GM23338 (cell line): ENCODE data around the gene ZNF239. TPM values are rescaled to one million over a fixed set of nuclear protein-coding genes. Genes with fewer than 3 reads are reported as not detected.

ENCODE experiments used
- ATAC-seq: fragments of 200-7000 bp; cut with Tn5 transposase; 3 replicates; pipeline ENCODE4 v1.9.1; 2020
- DNase-seq: peaks from one replicate; pipeline ENCODE4 v3.0.0-alpha.2; 2015; ENCODE audit warnings: low spot score
- H2AFZ ChIP-seq: fragments of 200-600 bp; sonication (generic); 2 replicates; pipeline ENCODE4 v1.8.0; 2016; ENCODE audit warnings: antibody characterized with exemption, mild to moderate bottlenecking, moderate library complexity
- H3F3A ChIP-seq: fragments of 200-600 bp; sonication (generic); replicated peaks from 2 replicates; pipeline ENCODE4 v1.8.0; 2017; ENCODE audit warnings: antibody characterized with exemption, mixed run types, low read depth
- H3K27ac ChIP-seq: fragments of 200-600 bp; sonication (generic); 2 replicates; pipeline ENCODE4 v1.6.1; 2016; ENCODE audit warnings: low read depth
- H3K27me3 ChIP-seq: fragments of 200-600 bp; sonication (generic); 2 replicates; pipeline ENCODE4 v1.8.0; 2016; ENCODE audit warnings: mild to moderate bottlenecking, mixed run types, moderate library complexity; ENCODE audit not compliant: insufficient read depth
- H3K36me3 ChIP-seq: fragments of 200-600 bp; sonication (generic); 2 replicates; pipeline ENCODE4 v1.8.0; 2016; ENCODE audit warnings: mild to moderate bottlenecking; ENCODE audit not compliant: insufficient read depth
- H3K4me1 ChIP-seq: fragments of 200-600 bp; sonication (generic); 2 replicates; pipeline ENCODE4 v1.8.0; 2016; ENCODE audit warnings: mild to moderate bottlenecking, moderate library complexity; ENCODE audit not compliant: insufficient read depth
- H3K4me2 ChIP-seq: fragments of 200-600 bp; sonication (generic); 2 replicates; pipeline ENCODE4 v1.7.1; 2017; ENCODE audit warnings: mixed run types
- H3K4me3 ChIP-seq: fragments of 200-600 bp; sonication (generic); 2 replicates; pipeline ENCODE4 v1.6.1; 2016; ENCODE audit warnings: mixed run types
- H3K79me2 ChIP-seq: fragments of 200-600 bp; sonication (generic); replicated peaks from 2 replicates; pipeline ENCODE4 v1.8.0; 2017; ENCODE audit warnings: mild to moderate bottlenecking; ENCODE audit not compliant: insufficient read depth
- H3K9me2 ChIP-seq: fragments of 200-600 bp; sonication (generic); 2 replicates; pipeline ENCODE4 v1.8.0; 2017; ENCODE audit not compliant: insufficient read depth
- H4K20me1 ChIP-seq: fragments of 200-600 bp; sonication (generic); replicated peaks from 2 replicates; pipeline ENCODE4 v1.8.0; 2017; ENCODE audit warnings: mild to moderate bottlenecking; ENCODE audit not compliant: insufficient read depth
- H3K27ac Mint-ChIP-seq: 2 replicates; pipeline ENCODE4 v1.8.0; 2020; ENCODE audit warnings: inconsistent platforms, mild to moderate bottlenecking, moderate library complexity, mixed read lengths
- H3K27me3 Mint-ChIP-seq: 3 replicates; pipeline ENCODE4 v1.8.0; 2022; ENCODE audit warnings: low read depth, mild to moderate bottlenecking, moderate library complexity, mixed read lengths, inconsistent platforms; ENCODE audit not compliant: insufficient read depth, poor library complexity
- H3K36me3 Mint-ChIP-seq: 3 replicates; pipeline ENCODE4 v1.8.0; 2021; ENCODE audit warnings: low read depth, mild to moderate bottlenecking, inconsistent platforms, moderate library complexity, mixed read lengths
- H3K4me1 Mint-ChIP-seq: 3 replicates; pipeline ENCODE4 v1.8.0; 2020; ENCODE audit warnings: mild to moderate bottlenecking, inconsistent platforms, mixed read lengths
- H3K4me3 Mint-ChIP-seq: 3 replicates; pipeline ENCODE4 v1.8.0; 2021; ENCODE audit warnings: moderate library complexity, mild to moderate bottlenecking, inconsistent platforms, mixed read lengths
- H3K9me3 Mint-ChIP-seq: 3 replicates; pipeline ENCODE4 v1.8.0; 2020; ENCODE audit warnings: moderate library complexity, mild to moderate bottlenecking, inconsistent platforms, mixed read lengths
- CREB1 ChIP-seq: fragments of 250-450 bp; sonication (Bioruptor Pico); IDR thresholded peaks from 2 replicates; pipeline ENCODE4 v1.5.0; 2020; ENCODE audit warnings: low read depth, mild to moderate bottlenecking, moderate library complexity
- CTCF ChIP-seq, 2 experiments: fragments of 200-600 bp in 1 of 2; sonication (generic) in 1 of 2; conservative IDR thresholded peaks; 2 replicates each; pipeline versions ENCODE4 v1.5.1 to v1.6.1; 2016 to 2017; ENCODE audit warnings: antibody characterized with exemption in 2 of 2, low read depth in 2 of 2, mild to moderate bottlenecking in 2 of 2, moderate library complexity in 1 of 2
- ETS1 ChIP-seq: IDR thresholded peaks from 2 replicates; pipeline ENCODE4 v1.6.1; 2016; ENCODE audit warnings: antibody characterized with exemption
- EZH2 ChIP-seq: fragments of 200-600 bp; sonication (generic); IDR thresholded peaks from one replicate; pipeline ENCODE4 v1.8.0; 2017; ENCODE audit warnings: antibody characterized with exemption, mild to moderate bottlenecking, low read depth; ENCODE audit not compliant: unreplicated experiment
- EZH2phosphoT487 ChIP-seq: fragments of 200-600 bp; sonication (generic); IDR thresholded peaks from one replicate; pipeline ENCODE4 v1.8.1; 2018; ENCODE audit warnings: antibody characterized with exemption; ENCODE audit not compliant: unreplicated experiment
- JUNB ChIP-seq: IDR thresholded peaks from one replicate; pipeline ENCODE4 v1.6.1; 2016; ENCODE audit warnings: antibody characterized with exemption; ENCODE audit not compliant: unreplicated experiment
- NANOG ChIP-seq: IDR thresholded peaks from 2 replicates; pipeline ENCODE4 v1.6.1; 2016; ENCODE audit warnings: antibody characterized with exemption, borderline replicate concordance
- POLR2AphosphoS5 ChIP-seq: IDR thresholded peaks from 2 replicates; pipeline ENCODE4 v1.6.1; 2016; ENCODE audit warnings: antibody characterized with exemption, low read depth
- STAT1 ChIP-seq: IDR thresholded peaks from one replicate; pipeline ENCODE4 v1.6.1; 2016; ENCODE audit warnings: antibody characterized with exemption; ENCODE audit not compliant: unreplicated experiment
- ZNF114 ChIP-seq: fragments of 250-450 bp; sonication (Bioruptor Pico); IDR thresholded peaks from 2 replicates; pipeline ENCODE4 v1.5.0; 2020; ENCODE audit warnings: mild to moderate bottlenecking, moderate library complexity
- ZNF331 ChIP-seq: fragments of 250-450 bp; sonication (Bioruptor Pico); IDR thresholded peaks from 2 replicates; pipeline ENCODE4 v1.5.0; 2020; ENCODE audit warnings: low read depth, mild to moderate bottlenecking, moderate library complexity
- ZNF462 ChIP-seq: fragments of 250-450 bp; sonication (Bioruptor Pico); IDR thresholded peaks from 2 replicates; pipeline ENCODE4 v1.5.0; 2020; ENCODE audit warnings: mild to moderate bottlenecking, moderate library complexity
- polyA plus RNA-seq: library from polyadenylated mRNA; unstranded; fragments of >200 nt; fragmentation: Nextera tagmentation; extraction: Ambion mirVana; gene quantifications from 2 replicates; pipeline ENCODE4 v1.2.1, GENCODE V29; 2016
- total RNA-seq: library from RNA; depleted of rRNA; stranded (reverse); fragments of >200 nt; shearing (Covaris generic); gene quantifications from 2 replicates; pipeline ENCODE4 v1.2.3, GENCODE V29; 2014

Gene ZNF239
- total and polyA plus RNA-seq, 2 experiments from 2014 or later: 6.7 to 13.8 TPM

GRCh38 chr10:43570971-43571370 lies 3.4 kb downstream of the ZNF239 start:
- no peak overlapping the region for H3K27ac Mint-ChIP-seq
- TF ChIP-seq NANOG (no peak), JUNB (no peak), ETS1 (no peak), CREB1 (CRISPR knock-in tag) (no peak), EZH2 (no peak), CTCF (conservative IDR thresholded peaks at IDR 0.05; ENCODE audit: low read depth in 2 of 2) (no peak), POLR2AphosphoS5 (no peak)
- ATAC-seq: no peak

GRCh38 chr10:43569681-43570080 lies 4.7 kb downstream of the ZNF239 start:
- Mint-ChIP-seq H3K27ac (no peak overlapping the region), H3K9me3 (peaks cover 6% of the 10 kb centered on the region), H3K4me3 (no peak overlapping the region), H3K36me3 (peaks cover 57% of the 10 kb centered on the region), H3K4me1 (peaks cover 17% of the 10 kb centered on the region), H3K27me3 (peaks cover 12% of the 10 kb centered on the region)
- Histone ChIP-seq H3K27me3 (peaks cover 8% of the 10 kb centered on the region), H2AFZ (no peak overlapping the region), H3F3A (no peaks in the 10 kb centered on the region), H4K20me1 (peaks cover 15% of the 10 kb centered on the region), H3K36me3 (peaks cover 34% of the 10 kb centered on the region), H3K79me2 (peaks cover 56% of the 10 kb centered on the region), H3K4me2 (no peak overlapping the region), H3K4me3 (no peak overlapping the region), H3K9me2 (peaks cover under 1% of the 10 kb centered on the region), H3K4me1 (peaks cover 14% of the 10 kb centered on the region), H3K27ac (no peak overlapping the region)
- no peak for DNase-seq
- no peak for ATAC-seq
- TF ChIP-seq EZH2: no peak
- no peak for TF ChIP-seq STAT1
- TF ChIP-seq CREB1 (CRISPR knock-in tag): no peak
- TF ChIP-seq EZH2phosphoT487: no peak
- no peak for TF ChIP-seq ZNF462
- no peak for TF ChIP-seq NANOG
- TF ChIP-seq ZNF114: no peak
- TF ChIP-seq ZNF331 (CRISPR knock-in tag): no peak
- no peak for TF ChIP-seq ETS1
- no peak for TF ChIP-seq POLR2AphosphoS5

More at GRCh38 chr10:43570971-43571370, 3.4 kb downstream of the ZNF239 start:
- Mint-ChIP-seq H3K27me3 (peaks cover 24% of the 10 kb centered on the region), H3K4me3 (no peak overlapping the region), H3K36me3 (peaks cover 53% of the 10 kb centered on the region), H3K9me3 (peaks cover 19% of the 10 kb centered on the region), H3K4me1 (peaks cover 17% of the 10 kb centered on the region)
- no peak overlapping the region for H3K4me2 ChIP-seq
- peaks cover 19% of the 10 kb centered on the region for H3K27me3 ChIP-seq
- peaks cover 15% of the 10 kb centered on the region for H4K20me1 ChIP-seq
- H3K79me2 ChIP-seq: peaks cover 56% of the 10 kb centered on the region
- H3K4me1 ChIP-seq: peaks cover 14% of the 10 kb centered on the region
- H2AFZ ChIP-seq: no peak overlapping the region
- H3F3A ChIP-seq: no peaks in the 10 kb centered on the region
- H3K27ac ChIP-seq: no peak overlapping the region
- peaks cover 25% of the 10 kb centered on the region for H3K36me3 ChIP-seq
- peaks cover 7% of the 10 kb centered on the region for H3K9me2 ChIP-seq
- no peak overlapping the region for H3K4me3 ChIP-seq
- no peak for DNase-seq
